GM12878 (cell line): ENCODE data around the gene MAGI2.

ENCODE experiments used
- FOXM1 ChIP-seq: IDR thresholded peaks from 2 replicates; pipeline ENCODE4 v1.6.1; 2012; ENCODE audit warnings: low read depth, mild to moderate bottlenecking, inconsistent platforms, low read length, moderate library complexity
- KDM1A ChIP-seq: fragments of 200-600 bp; sonication (generic); IDR thresholded peaks from 2 replicates; pipeline ENCODE4 v1.6.1; 2016; ENCODE audit warnings: borderline replicate concordance
- MXI1 ChIP-seq: fragments of 150-350 bp; IDR thresholded peaks from 2 replicates; pipeline ENCODE4 v1.6.1; 2011; ENCODE audit warnings: low read depth, mild to moderate bottlenecking, inconsistent platforms, low read length, improper control_type of control experiment
- POLR2A ChIP-seq: IDR thresholded peaks from 2 replicates; pipeline ENCODE4 v1.6.1; 2011; ENCODE audit warnings: low read depth, mild to moderate bottlenecking, low read length
- RBBP5 ChIP-seq: fragments of 200-600 bp; sonication (generic); conservative IDR thresholded peaks from 2 replicates; pipeline ENCODE4 v1.6.1; 2016
- RFX5 ChIP-seq: IDR thresholded peaks from 2 replicates; pipeline ENCODE4 v1.6.1; 2011; ENCODE audit warnings: low read depth, low read length, improper control_type of control experiment
- TCF12 ChIP-seq: IDR thresholded peaks from 2 replicates; pipeline ENCODE4 v1.6.1; 2011; ENCODE audit warnings: low read depth, mild to moderate bottlenecking, low read length
- ZNF274 ChIP-seq: IDR thresholded peaks from one replicate; pipeline ENCODE4 v1.8.0; 2011; ENCODE audit not compliant: insufficient read length, insufficient read depth
- TF ChIP-seq, protein P1 (sequence below), 3 experiments: IDR thresholded peaks in 2 of 3; conservative IDR thresholded peaks in 1 of 3; 2 replicates each; pipeline ENCODE4 v1.5.1; 2011; ENCODE audit warnings: low read depth in 3 of 3, low read length in 3 of 3, mild to moderate bottlenecking in 3 of 3, control low read depth in 2 of 3, moderate library complexity in 2 of 3, inconsistent platforms in 1 of 3, mixed read lengths in 1 of 3; ENCODE audit not compliant: control insufficient read depth in 2 of 3, insufficient read depth in 1 of 3; ENCODE audit errors: extremely low read depth in 1 of 3

DNA sequence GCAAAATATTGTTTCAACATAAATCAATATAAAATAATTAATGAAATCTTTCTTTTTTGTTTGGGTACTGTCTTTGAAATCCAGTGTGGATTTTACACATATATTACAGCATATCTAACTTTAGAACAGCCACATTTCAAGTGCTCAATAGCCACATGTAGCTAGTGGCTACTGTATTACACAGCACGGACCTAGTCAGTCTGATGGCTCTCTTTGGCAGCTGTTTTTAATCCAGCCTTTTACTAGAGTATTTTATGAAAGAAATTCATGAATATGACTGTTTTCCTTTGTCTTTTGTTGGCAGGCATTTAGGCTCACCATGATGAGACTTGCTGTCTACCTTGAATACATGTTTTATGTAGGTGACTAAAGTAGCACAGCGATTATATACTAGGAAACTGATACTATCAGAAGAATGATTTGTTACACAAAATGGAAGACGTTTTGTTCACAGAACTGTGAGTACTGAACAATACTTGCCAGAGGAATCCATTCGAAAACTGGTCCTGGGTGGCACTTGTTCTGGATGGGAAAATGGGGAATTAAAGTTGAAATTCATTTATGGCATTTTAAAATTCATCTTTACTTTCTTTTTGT is 1268.2 kb downstream of the MAGI2 start:
- TF ChIP-seq FOXM1 = no peak
- no peak for TF ChIP-seq KDM1A
- TF ChIP-seq ZNF274 = no peak
- no peak for TF ChIP-seq RBBP5
- no peak for TF ChIP-seq RFX5
- no peak for TF ChIP-seq TCF12
- TF ChIP-seq MXI1 = no peak
- TF ChIP-seq, protein P1, sequence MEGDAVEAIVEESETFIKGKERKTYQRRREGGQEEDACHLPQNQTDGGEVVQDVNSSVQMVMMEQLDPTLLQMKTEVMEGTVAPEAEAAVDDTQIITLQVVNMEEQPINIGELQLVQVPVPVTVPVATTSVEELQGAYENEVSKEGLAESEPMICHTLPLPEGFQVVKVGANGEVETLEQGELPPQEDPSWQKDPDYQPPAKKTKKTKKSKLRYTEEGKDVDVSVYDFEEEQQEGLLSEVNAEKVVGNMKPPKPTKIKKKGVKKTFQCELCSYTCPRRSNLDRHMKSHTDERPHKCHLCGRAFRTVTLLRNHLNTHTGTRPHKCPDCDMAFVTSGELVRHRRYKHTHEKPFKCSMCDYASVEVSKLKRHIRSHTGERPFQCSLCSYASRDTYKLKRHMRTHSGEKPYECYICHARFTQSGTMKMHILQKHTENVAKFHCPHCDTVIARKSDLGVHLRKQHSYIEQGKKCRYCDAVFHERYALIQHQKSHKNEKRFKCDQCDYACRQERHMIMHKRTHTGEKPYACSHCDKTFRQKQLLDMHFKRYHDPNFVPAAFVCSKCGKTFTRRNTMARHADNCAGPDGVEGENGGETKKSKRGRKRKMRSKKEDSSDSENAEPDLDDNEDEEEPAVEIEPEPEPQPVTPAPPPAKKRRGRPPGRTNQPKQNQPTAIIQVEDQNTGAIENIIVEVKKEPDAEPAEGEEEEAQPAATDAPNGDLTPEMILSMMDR (IDR thresholded peaks at IDR 0.05 in 2 of 3, conservative IDR thresholded peaks at IDR 0.05 in 1 of 3; ENCODE audit: control insufficient read depth in 2 of 3, extremely low read depth in 1 of 3, insufficient read depth in 1 of 3, low read depth in 3 of 3, low read length in 3 of 3) = no peak
- no peak for TF ChIP-seq POLR2A
